ENCODE data around the gene GET4.

DNA sequence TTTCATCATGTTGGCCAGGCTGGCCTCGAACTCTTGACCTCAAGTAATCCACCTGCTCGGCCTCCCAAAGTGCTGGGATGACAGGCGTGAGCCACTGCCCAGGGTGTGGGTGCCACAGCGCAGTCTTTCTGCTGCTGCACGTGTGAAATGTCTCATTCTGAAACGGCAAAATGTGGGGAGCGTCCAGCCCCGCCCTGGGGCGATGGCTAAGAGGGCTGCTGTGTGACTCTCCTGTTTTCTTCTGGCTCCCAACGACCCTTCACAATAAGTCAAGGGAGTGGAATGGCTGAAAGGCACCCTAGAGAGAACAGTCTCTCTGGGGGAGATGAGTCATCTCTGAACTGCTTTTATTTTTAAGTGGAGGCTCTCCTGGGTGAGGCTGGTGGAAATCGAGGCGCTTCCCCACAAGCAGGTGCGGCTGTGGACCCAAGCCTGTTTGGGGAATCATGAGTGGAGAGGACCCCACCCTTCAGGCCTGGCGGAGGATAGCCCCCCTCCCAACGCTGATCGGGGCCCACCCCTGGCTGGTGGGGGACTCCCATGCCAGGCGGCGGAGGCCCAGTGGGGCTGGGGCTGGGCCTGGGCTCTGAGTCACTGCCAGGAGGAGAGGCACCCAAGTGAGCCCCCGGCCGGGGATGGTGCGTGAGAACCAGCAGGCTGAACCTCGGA, 60.2 kb downstream of the GET4 start:
- no peak for TF ChIP-seq EZH2 (conservative IDR thresholded peaks at IDR 0.05; ENCODE audit: low read depth, low read length)
- no peak for TF ChIP-seq ZNF253 (CRISPR knock-in tag; IDR thresholded peaks at IDR 0.05; ENCODE audit: borderline replicate concordance)
- TF ChIP-seq, protein P1, sequence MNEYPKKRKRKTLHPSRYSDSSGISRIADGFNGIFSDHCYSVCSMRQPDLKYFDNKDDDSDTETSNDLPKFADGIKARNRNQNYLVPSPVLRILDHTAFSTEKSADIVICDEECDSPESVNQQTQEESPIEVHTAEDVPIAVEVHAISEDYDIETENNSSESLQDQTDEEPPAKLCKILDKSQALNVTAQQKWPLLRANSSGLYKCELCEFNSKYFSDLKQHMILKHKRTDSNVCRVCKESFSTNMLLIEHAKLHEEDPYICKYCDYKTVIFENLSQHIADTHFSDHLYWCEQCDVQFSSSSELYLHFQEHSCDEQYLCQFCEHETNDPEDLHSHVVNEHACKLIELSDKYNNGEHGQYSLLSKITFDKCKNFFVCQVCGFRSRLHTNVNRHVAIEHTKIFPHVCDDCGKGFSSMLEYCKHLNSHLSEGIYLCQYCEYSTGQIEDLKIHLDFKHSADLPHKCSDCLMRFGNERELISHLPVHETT (CRISPR knock-in tag; conservative IDR thresholded peaks at IDR 0.05), result no peak
- TF ChIP-seq NFYB (CRISPR knock-in tag; IDR thresholded peaks at IDR 0.05), result no peak
- no peak for TF ChIP-seq ZBTB3 (CRISPR knock-in tag; IDR thresholded peaks at IDR 0.05; ENCODE audit: borderline replicate concordance, low read depth)
- TF ChIP-seq, protein P2, sequence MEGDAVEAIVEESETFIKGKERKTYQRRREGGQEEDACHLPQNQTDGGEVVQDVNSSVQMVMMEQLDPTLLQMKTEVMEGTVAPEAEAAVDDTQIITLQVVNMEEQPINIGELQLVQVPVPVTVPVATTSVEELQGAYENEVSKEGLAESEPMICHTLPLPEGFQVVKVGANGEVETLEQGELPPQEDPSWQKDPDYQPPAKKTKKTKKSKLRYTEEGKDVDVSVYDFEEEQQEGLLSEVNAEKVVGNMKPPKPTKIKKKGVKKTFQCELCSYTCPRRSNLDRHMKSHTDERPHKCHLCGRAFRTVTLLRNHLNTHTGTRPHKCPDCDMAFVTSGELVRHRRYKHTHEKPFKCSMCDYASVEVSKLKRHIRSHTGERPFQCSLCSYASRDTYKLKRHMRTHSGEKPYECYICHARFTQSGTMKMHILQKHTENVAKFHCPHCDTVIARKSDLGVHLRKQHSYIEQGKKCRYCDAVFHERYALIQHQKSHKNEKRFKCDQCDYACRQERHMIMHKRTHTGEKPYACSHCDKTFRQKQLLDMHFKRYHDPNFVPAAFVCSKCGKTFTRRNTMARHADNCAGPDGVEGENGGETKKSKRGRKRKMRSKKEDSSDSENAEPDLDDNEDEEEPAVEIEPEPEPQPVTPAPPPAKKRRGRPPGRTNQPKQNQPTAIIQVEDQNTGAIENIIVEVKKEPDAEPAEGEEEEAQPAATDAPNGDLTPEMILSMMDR (CRISPR knock-in tag; IDR thresholded peaks at IDR 0.05), result no peak
- TF ChIP-seq ZNF788 (CRISPR knock-in tag; IDR thresholded peaks at IDR 0.05; ENCODE audit: borderline replicate concordance), result no peak
- no peak for TF ChIP-seq GLI4 (CRISPR knock-in tag; IDR thresholded peaks at IDR 0.05; ENCODE audit: borderline replicate concordance)
- TF ChIP-seq EHMT2 (IDR thresholded peaks at IDR 0.05; ENCODE audit: borderline replicate concordance, low read depth, low read length), result no peak
- TF ChIP-seq, protein P3, sequence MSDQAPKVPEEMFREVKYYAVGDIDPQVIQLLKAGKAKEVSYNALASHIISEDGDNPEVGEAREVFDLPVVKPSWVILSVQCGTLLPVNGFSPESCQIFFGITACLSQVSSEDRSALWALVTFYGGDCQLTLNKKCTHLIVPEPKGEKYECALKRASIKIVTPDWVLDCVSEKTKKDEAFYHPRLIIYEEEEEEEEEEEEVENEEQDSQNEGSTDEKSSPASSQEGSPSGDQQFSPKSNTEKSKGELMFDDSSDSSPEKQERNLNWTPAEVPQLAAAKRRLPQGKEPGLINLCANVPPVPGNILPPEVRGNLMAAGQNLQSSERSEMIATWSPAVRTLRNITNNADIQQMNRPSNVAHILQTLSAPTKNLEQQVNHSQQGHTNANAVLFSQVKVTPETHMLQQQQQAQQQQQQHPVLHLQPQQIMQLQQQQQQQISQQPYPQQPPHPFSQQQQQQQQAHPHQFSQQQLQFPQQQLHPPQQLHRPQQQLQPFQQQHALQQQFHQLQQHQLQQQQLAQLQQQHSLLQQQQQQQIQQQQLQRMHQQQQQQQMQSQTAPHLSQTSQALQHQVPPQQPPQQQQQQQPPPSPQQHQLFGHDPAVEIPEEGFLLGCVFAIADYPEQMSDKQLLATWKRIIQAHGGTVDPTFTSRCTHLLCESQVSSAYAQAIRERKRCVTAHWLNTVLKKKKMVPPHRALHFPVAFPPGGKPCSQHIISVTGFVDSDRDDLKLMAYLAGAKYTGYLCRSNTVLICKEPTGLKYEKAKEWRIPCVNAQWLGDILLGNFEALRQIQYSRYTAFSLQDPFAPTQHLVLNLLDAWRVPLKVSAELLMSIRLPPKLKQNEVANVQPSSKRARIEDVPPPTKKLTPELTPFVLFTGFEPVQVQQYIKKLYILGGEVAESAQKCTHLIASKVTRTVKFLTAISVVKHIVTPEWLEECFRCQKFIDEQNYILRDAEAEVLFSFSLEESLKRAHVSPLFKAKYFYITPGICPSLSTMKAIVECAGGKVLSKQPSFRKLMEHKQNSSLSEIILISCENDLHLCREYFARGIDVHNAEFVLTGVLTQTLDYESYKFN (CRISPR knock-in tag; conservative IDR thresholded peaks at IDR 0.05), result no peak
- TF ChIP-seq ZNF329 (CRISPR knock-in tag; IDR thresholded peaks at IDR 0.05; ENCODE audit: low read depth), result no peak
- TF ChIP-seq PCBP1 (IDR thresholded peaks at IDR 0.05; ENCODE audit: borderline replicate concordance, low read depth, low read length), result no peak
- no peak for TF ChIP-seq ZNF547 (CRISPR knock-in tag; IDR thresholded peaks at IDR 0.05)

Data from HepG2 (cell line).